ENCODE results near the gene METTL24. TPM values are rescaled to one million over a fixed set of nuclear protein-coding genes. Genes with fewer than 3 reads are reported as not detected.

METTL24 gene
- total and polyA plus RNA-seq, 3 donors from 2014 or later: 3.5 to 6.3 (median 6.0) TPM

GRCh38 chr6:110326609-110327008, 31.5 kb downstream of the METTL24 start:
- Histone ChIP-seq H3K4me3 (no peak overlapping the region), H3K27ac (no peak overlapping the region), H3K27me3 (no peaks in the 10 kb centered on the region), H3K36me3 (ENCODE audit: low read depth, missing control alignments) (no peaks in the 10 kb centered on the region), H3K4me1 (peaks cover 7% of the 10 kb centered on the region), H3K9me3 (no peaks in the 10 kb centered on the region)
- no peak for TF ChIP-seq POLR2A (IDR thresholded peaks at IDR 0.05)
- TF ChIP-seq CTCF (IDR thresholded peaks at IDR 0.05): no peak
- intact Hi-C loops (cut with DNase I; ENCODE audit: low total_unique reads): no loop called here
- DNase-seq: no peak
- 94 to 98% methylated on average over 2 of the region's 2 CpGs for WGBS, 2 donors

GRCh38 chr6:110326057-110326456, 32.1 kb downstream of the METTL24 start:
- intact Hi-C loops (cut with DNase I; ENCODE audit: low total_unique reads): no loop called here

GRCh38 chr6:110325197-110325596, 33.0 kb downstream of the METTL24 start:
- Histone ChIP-seq H3K9me3 (no peaks in the 10 kb centered on the region), H3K4me3 (no peak overlapping the region), H3K27me3 (peaks cover 4% of the 10 kb centered on the region), H3K4me1 (peaks cover 7% of the 10 kb centered on the region), H3K27ac (peak overlapping the region in 1 of 2 donors; percentile 37), H3K36me3 (ENCODE audit: low read depth, missing control alignments) (no peaks in the 10 kb centered on the region)
- no peak for TF ChIP-seq POLR2A (IDR thresholded peaks at IDR 0.05)
- TF ChIP-seq CTCF (IDR thresholded peaks at IDR 0.05): no peak
- no peak for DNase-seq
- intact Hi-C loops (cut with DNase I; ENCODE audit: low total_unique reads): no loop called here

More at GRCh38 chr6:110326057-110326456, 32.1 kb downstream of the METTL24 start:
- H3K4me1 ChIP-seq: peaks cover 7% of the 10 kb centered on the region
- H3K9me3 ChIP-seq: no peaks in the 10 kb centered on the region
- H3K27me3 ChIP-seq: peaks cover under 1% of the 10 kb centered on the region
- H3K36me3 ChIP-seq (ENCODE audit: low read depth, missing control alignments): no peaks in the 10 kb centered on the region
- H3K27ac ChIP-seq: no peak overlapping the region
- no peak for DNase-seq
- TF ChIP-seq CTCF (IDR thresholded peaks at IDR 0.05) (no peak), POLR2A (IDR thresholded peaks at IDR 0.05) (no peak)
- no peak overlapping the region for H3K4me3 ChIP-seq
- 96 to 97% methylated on average over 3 of the region's 3 CpGs for WGBS, 2 donors

GRCh38 chr6:110324548-110324947, 33.6 kb downstream of the METTL24 start:
- peak overlapping the region in 1 of 2 donors; percentile 37 for H3K27ac ChIP-seq
- intact Hi-C loops (cut with DNase I; ENCODE audit: low total_unique reads): no loop called here
- no peak overlapping the region for H3K4me3 ChIP-seq
- H3K36me3 ChIP-seq (ENCODE audit: low read depth, missing control alignments): no peaks in the 10 kb centered on the region
- peaks cover 4% of the 10 kb centered on the region for H3K27me3 ChIP-seq
- peaks cover 7% of the 10 kb centered on the region for H3K4me1 ChIP-seq
- DNase-seq: no peak
- H3K9me3 ChIP-seq: no peaks in the 10 kb centered on the region
- 39 to 41% methylated on average over 3 of the region's 3 CpGs for WGBS, 2 donors
- TF ChIP-seq POLR2A (IDR thresholded peaks at IDR 0.05): no peak
- TF ChIP-seq CTCF (IDR thresholded peaks at IDR 0.05): no peak

- DNase-seq: no peak
- H3K27me3 ChIP-seq: peaks cover 4% of the 10 kb centered on the region
- intact Hi-C loops (cut with DNase I; ENCODE audit: low total_unique reads): no loop called here
- no peaks in the 10 kb centered on the region for H3K36me3 ChIP-seq (ENCODE audit: low read depth, missing control alignments)
- no peak overlapping the region for H3K4me3 ChIP-seq
- H3K9me3 ChIP-seq: no peaks in the 10 kb centered on the region
- TF ChIP-seq POLR2A (IDR thresholded peaks at IDR 0.05): no peak
- TF ChIP-seq CTCF (IDR thresholded peaks at IDR 0.05): no peak
- H3K4me1 ChIP-seq: no peaks in the 10 kb centered on the region
- H3K27ac ChIP-seq: no peak overlapping the region
- WGBS, 2 donors: 94 to 98% methylated on average over 4 of the region's 4 CpGs
Measured at GRCh38 chr6:110323258-110323657, 34.9 kb downstream of the METTL24 start.
